HUES64 (cell line): ENCODE data around the gene STX17.
"Not testable (repeated sequence)": the region's sequence is repeated elsewhere in the genome, so short reads cannot be mapped to it uniquely, and the experiment has no call there.

Experiments used
- H3K27ac ChIP-seq: 2 replicates; pipeline ENCODE4 v1.7.0; 2013; ENCODE audit warnings: low read depth, low read length, inconsistent platforms
- H3K27me3 ChIP-seq: 2 replicates; pipeline ENCODE4 v1.6.1; 2013; ENCODE audit warnings: mild to moderate bottlenecking, low read length; ENCODE audit not compliant: insufficient read depth
- H3K36me3 ChIP-seq: 2 replicates; pipeline ENCODE4 v1.6.1; 2013; ENCODE audit warnings: mild to moderate bottlenecking, low read length; ENCODE audit not compliant: insufficient read depth
- H3K4me1 ChIP-seq: 2 replicates; pipeline ENCODE4 v1.6.1; 2013; ENCODE audit warnings: mild to moderate bottlenecking, low read length, moderate library complexity; ENCODE audit not compliant: insufficient read depth
- H3K4me3 ChIP-seq: 2 replicates; pipeline ENCODE4 v1.5.1; 2013; ENCODE audit warnings: mild to moderate bottlenecking, low read length, moderate library complexity
- H3K9ac ChIP-seq: 2 replicates; pipeline ENCODE4 v1.6.1; 2013; ENCODE audit warnings: mild to moderate bottlenecking, low read depth, low read length
- H3K9me3 ChIP-seq: 2 replicates; pipeline ENCODE4 v1.6.1; 2013; ENCODE audit warnings: low read depth, low read length; ENCODE audit not compliant: insufficient read depth
- WGBS: fragments of 150-250, 120-280 bp; methylation state at CpG from one replicate; pipeline ENCODE4 v1.1.7; 2013; ENCODE audit warnings: missing lambda C conversion rate; 5-methylcytosine and 5-hydroxymethylcytosine counted together

The STX17 gene

GRCh38 chr9:99970481-99970880, 64.0 kb downstream of the STX17 start:
- 96% methylated on average over 2 of the region's 2 CpGs for WGBS
- Histone ChIP-seq H3K27ac (no peak overlapping the region), H3K9ac (no peak overlapping the region)

GRCh38 chr9:99971410-99971809, 65.0 kb downstream of the STX17 start:
- no peaks in the 10 kb centered on the region for H3K9me3 ChIP-seq
- H3K27ac ChIP-seq, result no peak overlapping the region
- no peaks in the 10 kb centered on the region for H3K36me3 ChIP-seq
- no peak overlapping the region for H3K4me3 ChIP-seq
- no peak overlapping the region for H3K9ac ChIP-seq
- H3K27me3 ChIP-seq, result no peaks in the 10 kb centered on the region
- H3K4me1 ChIP-seq, result peaks cover 23% of the 10 kb centered on the region

More at GRCh38 chr9:99970481-99970880, 64.0 kb downstream of the STX17 start:
- Histone ChIP-seq H3K4me1 (peaks cover 30% of the 10 kb centered on the region), H3K36me3 (no peaks in the 10 kb centered on the region), H3K4me3 (no peak overlapping the region), H3K9me3 (no peaks in the 10 kb centered on the region), H3K27me3 (no peaks in the 10 kb centered on the region)

- Histone ChIP-seq H3K9me3 (no peaks in the 10 kb centered on the region), H3K4me3 (no peak overlapping the region), H3K4me1 (peaks cover 14% of the 10 kb centered on the region; the same call in 1 of the 2 replicates), H3K27me3 (no peaks in the 10 kb centered on the region), H3K36me3 (no peaks in the 10 kb centered on the region), H3K9ac (no peak overlapping the region), H3K27ac (no peak overlapping the region)
- 93% methylated on average over 3 of the region's 3 CpGs for WGBS
Measured at GRCh38 chr9:99973455-99973854, 67.0 kb downstream of the STX17 start.

- Histone ChIP-seq H3K4me1 (peaks cover 25% of the 10 kb centered on the region; the same call in 1 of the 2 replicates), H3K27ac (no peak overlapping the region), H3K4me3 (no peak overlapping the region), H3K9ac (no peak overlapping the region), H3K9me3 (no peaks in the 10 kb centered on the region), H3K27me3 (no peaks in the 10 kb centered on the region), H3K36me3 (no peaks in the 10 kb centered on the region)
- WGBS, result 93% methylated on average over 3 of the region's 3 CpGs
Measured at GRCh38 chr9:99977033-99977792, 70.8 kb downstream of the STX17 start.

GRCh38 chr9:99978221-99978620, 71.8 kb downstream of the STX17 start:
- no peaks in the 10 kb centered on the region for H3K9me3 ChIP-seq
- no peaks in the 10 kb centered on the region for H3K27me3 ChIP-seq
- H3K4me1 ChIP-seq, result peaks cover 25% of the 10 kb centered on the region; the same call in 1 of the 2 replicates
- H3K27ac ChIP-seq, result no peak overlapping the region
- H3K4me3 ChIP-seq, result no peak overlapping the region
- no peak overlapping the region for H3K9ac ChIP-seq
- 94% methylated on average over 1 of the region's 1 CpG for WGBS
- no peaks in the 10 kb centered on the region for H3K36me3 ChIP-seq

- no peaks in the 10 kb centered on the region for H3K9me3 ChIP-seq
- H3K27me3 ChIP-seq, result no peaks in the 10 kb centered on the region
- WGBS, result 90% methylated on average over 2 of the region's 2 CpGs
- no peak overlapping the region for H3K4me3 ChIP-seq
- no peak overlapping the region for H3K9ac ChIP-seq
- no peak overlapping the region for H3K27ac ChIP-seq
- no peaks in the 10 kb centered on the region for H3K36me3 ChIP-seq
- H3K4me1 ChIP-seq, result peaks cover 26% of the 10 kb centered on the region; the same call in 1 of the 2 replicates
Measured at GRCh38 chr9:99980598-99980997, 74.1 kb downstream of the STX17 start.

GRCh38 chr9:99986642-99987041, 80.2 kb downstream of the STX17 start:
- Histone ChIP-seq H3K9me3 (peaks cover 17% of the 10 kb centered on the region), H3K27me3 (no peaks in the 10 kb centered on the region), H3K36me3 (no peaks in the 10 kb centered on the region; the same call in 1 of the 2 replicates), H3K4me3 (no peak overlapping the region), H3K4me1 (peaks cover 5% of the 10 kb centered on the region; the same call in 1 of the 2 replicates), H3K9ac (no peak overlapping the region), H3K27ac (no peak overlapping the region)

GRCh38 chr9:99990508-99990907, 84.1 kb downstream of the STX17 start:
- peaks cover 17% of the 10 kb centered on the region for H3K9me3 ChIP-seq
- WGBS, result 98% methylated on average over 2 of the region's 2 CpGs
- H3K27ac ChIP-seq, H3K4me1 ChIP-seq, H3K27me3 ChIP-seq, H3K9ac ChIP-seq, H3K4me3 ChIP-seq, H3K36me3 ChIP-seq: not testable (repeated sequence)

GRCh38 chr9:99998266-99998665, 91.8 kb downstream of the STX17 start:
- Histone ChIP-seq H3K36me3 (peaks cover 3% of the 10 kb centered on the region; the same call in 1 of the 2 replicates), H3K4me1 (no peaks in the 10 kb centered on the region), H3K27me3 (no peaks in the 10 kb centered on the region), H3K9ac (no peak overlapping the region), H3K27ac (no peak overlapping the region), H3K9me3 (no peaks in the 10 kb centered on the region), H3K4me3 (no peak overlapping the region)
- WGBS, result 80% methylated on average over 22 of the region's 22 CpGs

GRCh38 chr9:99998866-99999265, 92.4 kb downstream of the STX17 start:
- Histone ChIP-seq H3K9me3 (no peaks in the 10 kb centered on the region), H3K27ac (no peak overlapping the region), H3K27me3 (no peaks in the 10 kb centered on the region), H3K36me3 (peaks cover 3% of the 10 kb centered on the region; the same call in 1 of the 2 replicates), H3K9ac (no peak overlapping the region), H3K4me1 (no peaks in the 10 kb centered on the region), H3K4me3 (no peak overlapping the region)
- WGBS, result 96% methylated on average over 19 of the region's 26 CpGs

GRCh38 chr9:99999797-100000196, 93.3 kb downstream of the STX17 start:
- Histone ChIP-seq H3K4me3 (no peak overlapping the region), H3K27me3 (no peaks in the 10 kb centered on the region), H3K9me3 (no peaks in the 10 kb centered on the region), H3K27ac (no peak overlapping the region), H3K36me3 (peaks cover 3% of the 10 kb centered on the region; the same call in 1 of the 2 replicates), H3K9ac (no peak overlapping the region), H3K4me1 (no peaks in the 10 kb centered on the region)
- 96% methylated on average over 5 of the region's 5 CpGs for WGBS
